Stimulated activated CD4-positive, alpha-beta T cell treated with anti-CD3 and anti-CD28 coated beads, Interleukin-12 subunit alpha, Interleukin-12 subunit beta, amount 100 ng/mL, for 24 hours (primary cell): ENCODE measurements around the gene IDH3A.

Experiments
- DNase-seq, 2 experiments: peaks; one replicate each; pipeline ENCODE4 v3.0.0-alpha.2; 2020; ENCODE audit warnings: low read depth in 2 of 2

Gene IDH3A

DNA sequence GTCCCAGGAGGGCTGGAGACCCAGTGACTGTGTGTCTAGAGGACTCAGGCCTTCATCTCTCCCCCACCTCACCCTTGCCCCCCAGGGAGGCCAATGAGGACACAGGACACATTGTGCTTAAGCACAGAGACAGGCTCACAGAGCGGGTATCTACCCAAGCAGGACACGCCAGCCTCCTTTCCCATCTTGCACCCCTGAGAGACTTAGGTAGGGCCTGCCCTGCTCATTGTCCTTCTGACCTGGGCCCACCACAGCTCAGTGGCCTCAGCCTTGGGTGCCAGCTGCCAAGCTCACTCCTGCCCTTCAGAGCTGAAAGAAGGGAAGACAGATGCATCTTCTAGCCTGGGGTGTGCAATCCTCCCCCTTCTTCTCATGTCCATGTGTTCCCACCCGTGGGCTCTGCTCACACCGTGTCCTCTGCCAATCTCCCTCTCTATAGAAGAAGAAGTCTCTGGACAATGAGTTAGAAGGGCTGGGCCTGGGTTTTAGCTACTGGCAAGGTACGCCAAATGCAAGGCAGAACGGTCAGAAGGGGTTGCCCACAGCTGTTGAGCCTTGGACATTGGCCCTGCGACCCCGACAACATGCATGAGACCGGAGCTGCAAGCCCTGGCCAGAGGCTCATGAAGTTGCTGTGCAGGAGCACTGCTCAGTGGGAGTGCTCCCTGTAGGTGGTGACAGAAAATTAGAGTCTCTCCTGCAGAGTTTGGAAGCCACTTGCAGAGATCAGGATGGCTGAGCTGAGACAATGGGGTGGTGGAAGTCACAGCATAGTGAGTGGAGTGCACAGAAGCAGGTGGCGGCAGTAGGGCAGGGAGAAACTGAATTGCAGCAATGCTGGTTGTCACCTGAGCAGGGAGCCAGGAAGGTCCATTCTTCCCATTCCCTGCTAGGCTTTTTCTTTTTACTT, 52.4 kb downstream of the IDH3A start:
- DNase-seq = no peak

DNA sequence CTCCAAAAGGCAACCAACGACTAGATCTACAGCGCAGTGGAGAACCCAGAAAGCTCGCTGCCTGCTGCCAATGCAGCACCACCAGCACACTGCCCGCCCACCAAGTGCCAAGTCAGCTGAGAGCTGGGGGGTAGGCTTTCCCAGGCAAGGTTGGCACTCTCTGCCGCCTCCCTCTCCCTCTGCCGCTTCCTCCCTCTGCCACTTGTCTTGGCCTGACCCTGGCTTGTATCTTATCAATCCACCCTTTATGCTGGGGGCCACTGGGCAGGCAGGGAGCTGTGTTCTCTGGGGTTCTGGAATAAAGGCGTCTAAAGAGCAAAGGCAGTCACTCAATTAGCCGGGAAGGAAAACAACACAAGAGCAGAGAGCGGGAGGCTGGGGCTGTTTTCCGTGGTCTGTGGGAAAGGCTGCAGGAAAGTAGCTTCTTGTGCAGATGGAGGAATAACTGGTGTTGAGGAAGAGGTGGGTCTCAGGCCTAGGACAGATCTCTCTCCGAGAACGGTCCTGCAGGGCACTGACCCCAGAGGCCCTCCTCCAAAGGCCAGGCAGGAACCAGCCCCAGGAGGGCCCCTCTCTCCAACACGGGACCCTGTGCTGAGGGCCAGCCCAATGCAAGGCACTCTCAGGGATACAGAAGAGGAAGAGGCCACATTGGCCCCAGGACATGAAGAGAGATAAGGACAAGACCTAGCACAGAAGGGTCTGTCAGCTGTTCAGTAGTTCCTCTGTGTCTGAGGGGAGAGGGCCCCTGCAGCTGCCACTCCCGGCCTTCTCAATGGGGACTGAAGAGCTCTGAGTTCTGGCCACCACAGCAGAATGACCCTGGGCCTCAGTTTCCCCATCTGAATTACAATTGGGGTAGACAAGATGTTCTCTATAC, 54.4 kb downstream of the IDH3A start:
- no peak for DNase-seq

DNA sequence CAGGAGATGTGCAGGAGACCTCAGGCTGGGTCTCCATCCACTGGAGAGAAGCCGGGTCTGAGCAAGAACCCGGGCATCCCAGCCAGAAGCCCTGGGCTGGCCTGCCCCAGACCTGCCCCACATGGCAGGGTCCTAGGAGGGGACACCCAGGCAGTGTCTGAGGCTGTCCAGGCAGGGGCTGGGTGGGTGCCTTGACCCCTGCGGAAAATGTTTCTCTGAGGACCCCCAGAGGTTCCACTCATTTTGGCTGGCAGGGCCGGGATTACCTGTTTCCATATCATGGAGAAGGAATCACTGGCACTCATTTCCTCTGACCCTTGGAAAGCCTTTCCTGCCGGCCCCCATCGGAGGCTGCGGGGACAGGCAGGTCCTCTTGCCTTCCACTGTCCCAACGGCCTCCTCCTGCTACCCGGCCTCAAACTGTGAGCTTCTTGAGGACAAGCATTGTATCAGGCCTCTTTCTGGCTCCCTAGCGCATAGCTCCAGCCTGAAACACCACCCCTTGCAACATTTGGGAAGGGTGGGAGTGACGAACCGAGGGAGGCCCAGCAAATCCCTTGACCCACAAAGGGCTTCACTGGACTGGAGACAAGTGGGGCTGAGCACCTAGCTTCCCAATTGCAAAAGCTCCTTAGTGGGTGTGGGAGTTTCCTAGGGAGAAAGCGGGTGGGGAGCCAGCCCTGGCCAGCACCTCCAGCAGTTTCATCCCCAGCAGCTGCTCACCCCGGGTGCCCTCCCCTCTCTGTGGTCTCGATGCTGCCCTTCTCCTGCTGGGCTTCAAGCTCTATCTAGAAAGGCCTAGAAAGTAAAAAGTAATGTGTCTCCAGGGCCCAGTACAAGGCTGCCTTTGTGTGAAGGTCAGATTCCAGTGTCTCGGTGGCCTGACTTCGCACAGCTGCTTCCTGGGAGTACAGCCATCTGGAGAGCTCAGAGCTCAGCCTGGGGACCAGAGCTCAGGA, 55.5 kb downstream of the IDH3A start:
- DNase-seq = no peak

DNA sequence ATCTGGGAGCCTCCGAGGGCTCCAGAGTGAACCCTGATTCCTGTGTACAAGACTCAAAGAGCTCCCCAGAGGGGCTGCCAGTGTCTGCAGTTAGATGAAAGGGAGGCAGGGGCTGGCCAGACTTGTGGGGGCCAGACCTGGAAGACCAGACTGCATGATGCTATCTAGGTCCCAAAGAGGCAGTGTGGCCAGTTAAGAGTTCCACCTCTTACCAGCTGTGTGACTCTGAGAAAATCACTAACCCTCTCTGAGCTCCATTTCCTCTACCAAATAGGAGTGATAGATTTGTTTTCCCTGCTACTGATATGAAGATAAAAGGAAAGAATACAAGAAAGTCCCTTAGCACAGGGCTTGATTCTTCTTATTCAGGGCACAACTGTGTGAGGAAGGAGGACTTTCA, 56.2 kb downstream of the IDH3A start:
- DNase-seq = no peak

DNA sequence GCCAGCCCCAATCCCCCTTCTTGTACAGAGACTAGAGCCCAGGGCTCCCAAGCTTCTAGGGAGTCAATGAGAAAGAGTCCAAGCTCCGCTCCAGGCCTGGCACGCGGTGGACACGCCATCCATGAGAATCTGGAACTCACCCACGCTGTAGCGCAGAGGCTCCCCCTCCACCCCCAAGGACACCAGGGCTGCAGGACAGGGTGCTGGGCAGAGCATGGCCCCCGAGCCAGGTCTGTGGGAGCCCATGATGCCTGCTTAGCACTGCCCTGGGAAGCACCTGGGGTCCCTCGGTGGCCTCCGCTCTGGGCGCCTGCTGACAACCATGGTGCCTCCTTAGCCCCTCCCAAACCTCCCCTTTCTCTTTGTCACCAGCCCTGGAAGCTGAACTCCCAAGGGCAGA, 56.7 kb downstream of the IDH3A start:
- DNase-seq = no peak

DNA sequence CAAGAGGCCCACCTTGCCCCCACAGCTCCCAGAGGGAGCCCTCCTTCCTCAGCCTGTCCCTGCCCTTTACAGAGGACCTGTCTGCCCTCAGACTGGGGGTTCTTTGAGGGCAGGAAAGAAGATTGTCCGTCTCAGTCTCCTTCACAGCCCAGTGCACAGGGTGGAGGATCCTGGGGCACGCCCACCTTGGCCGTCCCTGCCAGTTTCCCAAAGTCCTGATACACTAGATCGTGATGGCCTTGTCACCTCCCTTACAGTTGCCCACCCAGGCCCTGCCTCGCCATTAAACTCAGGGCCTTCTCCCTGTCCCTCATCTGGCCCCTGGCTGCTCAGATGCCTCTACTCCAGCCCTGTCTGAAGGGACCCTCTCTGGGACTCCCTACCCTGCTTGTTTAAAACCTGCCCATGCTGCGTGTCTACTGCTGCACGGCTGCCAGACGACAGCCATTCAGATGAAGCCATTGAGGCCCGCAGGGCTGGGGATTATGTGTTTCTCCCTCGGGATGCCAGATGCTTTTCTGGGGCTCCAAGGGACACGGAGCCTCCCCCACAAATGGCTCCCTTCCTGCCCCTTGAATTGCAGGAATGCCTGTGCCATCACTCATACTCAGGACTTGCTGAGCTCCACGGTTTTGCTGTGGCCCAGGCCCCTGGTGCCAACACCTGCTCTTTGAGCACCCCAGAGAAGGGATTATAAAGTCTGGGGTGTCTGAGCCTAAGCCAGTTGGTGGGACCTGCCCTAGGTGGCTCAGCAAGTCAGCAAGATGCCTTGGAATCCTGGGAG, 57.4 kb downstream of the IDH3A start:
- no peak for DNase-seq

DNA sequence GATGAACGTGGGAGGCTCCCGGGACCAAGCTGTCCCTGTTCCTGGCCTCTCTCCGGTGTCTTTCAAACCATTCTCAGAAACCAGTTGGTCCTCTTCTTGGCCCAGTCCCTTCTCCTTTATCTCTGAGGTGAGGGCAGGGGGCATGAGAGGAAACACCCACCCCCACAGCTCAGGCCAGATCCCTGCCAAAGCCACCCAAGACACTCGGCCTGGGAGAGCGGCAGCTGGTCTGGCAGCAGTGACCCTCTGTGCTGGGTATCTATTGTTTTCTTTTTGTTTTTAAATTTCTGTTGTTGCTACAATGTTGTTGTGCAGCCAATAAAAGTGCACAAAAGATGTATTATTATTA, 57.9 kb downstream of the IDH3A start:
- DNase-seq = no peak

DNA sequence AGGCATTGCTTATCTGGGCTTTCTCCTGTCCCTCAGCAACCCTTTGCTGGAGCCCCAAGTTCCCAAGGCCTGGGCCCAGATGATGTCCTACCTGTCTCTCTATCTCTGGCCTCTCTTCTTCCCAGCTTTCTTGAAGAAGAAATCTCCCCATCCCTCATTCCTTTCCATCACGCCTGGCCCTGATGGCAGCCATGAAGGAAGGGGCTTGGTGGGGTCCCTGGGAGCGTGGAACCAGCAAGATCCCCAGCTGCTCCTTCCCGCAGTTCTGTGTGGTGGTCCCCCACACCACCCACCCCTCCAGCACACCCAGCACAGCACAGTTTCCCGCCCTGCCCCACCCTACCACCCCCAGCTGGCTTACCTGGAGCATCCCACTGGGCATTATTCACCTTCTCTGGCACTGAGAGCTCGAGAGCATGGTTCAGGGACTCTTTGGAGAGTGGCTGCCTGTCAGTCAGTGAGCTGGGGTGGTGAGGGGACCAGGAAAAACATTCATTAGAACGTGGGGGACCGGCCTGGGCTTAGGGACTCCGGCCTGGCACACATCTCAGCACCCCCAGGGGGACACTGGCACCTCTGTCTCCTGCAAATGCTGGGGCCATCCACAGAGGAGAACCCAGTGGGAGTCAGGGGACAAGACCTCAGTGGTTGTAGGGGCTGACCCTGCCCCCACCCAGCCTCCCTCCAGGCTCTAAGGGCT, 58.6 kb downstream of the IDH3A start:
- no peak for DNase-seq

DNA sequence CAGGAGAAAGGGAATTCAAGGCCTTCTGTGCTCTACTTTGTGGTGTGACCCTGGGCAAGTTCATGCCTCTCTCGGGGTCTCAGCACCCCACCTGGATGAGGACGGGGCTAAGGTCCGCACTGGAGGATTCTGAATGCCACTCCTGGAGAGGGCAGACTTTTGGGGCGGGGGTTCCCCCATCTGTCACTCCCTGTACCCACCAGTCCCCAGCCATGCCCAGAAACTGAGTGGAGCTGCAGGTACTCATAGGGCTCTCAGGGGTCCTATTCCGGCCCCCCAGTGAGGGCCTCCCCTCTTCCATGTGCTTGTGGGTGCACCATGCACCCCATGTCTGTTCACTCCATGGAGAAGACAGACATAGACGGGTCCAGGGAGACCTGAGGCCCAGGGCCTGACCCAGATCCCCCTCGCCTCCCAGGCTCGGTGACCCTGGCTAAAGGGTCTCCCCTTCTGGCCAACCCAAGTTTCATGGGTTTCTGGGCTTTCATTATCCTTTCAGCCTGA, 59.2 kb downstream of the IDH3A start:
- DNase-seq = no peak

DNA sequence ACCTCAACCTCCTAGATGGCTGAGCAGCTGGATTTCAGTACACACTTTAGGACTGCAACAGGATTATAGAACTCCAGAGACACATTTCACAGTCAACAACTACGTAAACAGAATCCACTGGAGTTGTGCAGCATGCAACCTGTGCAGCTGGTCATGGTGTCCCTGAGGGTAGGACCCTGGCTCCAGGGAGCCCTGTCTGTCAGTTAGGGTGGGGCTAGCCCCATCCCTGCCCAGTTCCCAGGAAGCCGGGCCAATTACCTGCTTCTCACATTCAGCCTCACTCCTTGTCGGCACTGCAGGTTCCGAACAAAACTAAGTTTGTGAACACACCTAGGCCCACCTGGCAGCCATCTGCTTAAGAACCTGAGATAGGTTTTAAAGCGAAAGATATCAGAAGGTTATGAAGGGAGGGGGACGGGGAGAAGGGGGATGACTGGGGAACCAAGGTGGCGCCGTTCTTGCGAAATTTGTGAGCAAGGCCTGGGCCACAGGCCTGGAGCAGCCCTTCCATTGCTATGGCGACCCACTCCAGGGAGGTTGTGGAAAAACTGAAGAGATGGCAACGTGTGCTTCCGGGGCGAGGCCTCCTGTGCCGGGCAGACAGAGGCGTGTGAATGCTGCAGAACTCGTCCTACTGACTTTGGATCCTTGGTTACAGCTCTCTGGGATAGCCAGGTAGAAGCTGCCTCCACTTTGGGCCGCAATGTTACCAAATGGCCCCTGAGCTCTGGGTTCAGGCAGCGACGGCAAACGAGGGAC, 59.9 kb downstream of the IDH3A start:
- no peak for DNase-seq

DNA sequence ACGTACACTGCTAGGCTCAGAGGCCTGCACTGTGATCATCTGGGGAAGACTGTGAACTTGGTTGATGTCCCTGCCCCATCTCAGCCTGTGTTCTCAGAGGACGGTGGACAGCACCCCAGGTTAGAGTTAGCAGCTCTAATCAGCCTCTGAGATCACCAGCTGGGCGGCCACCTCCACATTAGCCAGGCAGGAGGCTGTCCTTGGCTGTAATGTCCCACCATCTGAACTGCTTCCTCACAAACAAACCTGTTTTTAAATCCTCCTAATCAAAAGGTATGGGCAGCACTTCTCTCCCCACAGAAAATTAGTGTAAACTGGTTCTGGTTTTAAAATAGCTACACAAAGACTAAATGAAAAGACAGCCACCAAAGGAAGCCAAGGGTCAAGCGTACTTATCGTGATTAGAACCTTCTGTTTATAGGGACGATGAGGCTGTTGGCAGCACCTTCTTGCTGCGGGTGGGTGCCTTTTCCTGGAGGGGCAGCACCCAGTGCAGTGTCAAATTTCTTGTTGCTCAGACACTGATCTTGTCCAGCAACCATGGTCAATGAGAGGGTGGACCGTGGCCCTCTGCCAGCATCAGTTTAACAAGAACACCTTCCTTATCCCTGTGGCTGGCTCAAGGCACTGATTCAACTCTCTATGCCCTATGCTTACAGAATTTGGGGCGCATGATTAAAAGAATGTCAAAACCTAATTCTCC, 60.6 kb downstream of the IDH3A start:
- no peak for DNase-seq

DNA sequence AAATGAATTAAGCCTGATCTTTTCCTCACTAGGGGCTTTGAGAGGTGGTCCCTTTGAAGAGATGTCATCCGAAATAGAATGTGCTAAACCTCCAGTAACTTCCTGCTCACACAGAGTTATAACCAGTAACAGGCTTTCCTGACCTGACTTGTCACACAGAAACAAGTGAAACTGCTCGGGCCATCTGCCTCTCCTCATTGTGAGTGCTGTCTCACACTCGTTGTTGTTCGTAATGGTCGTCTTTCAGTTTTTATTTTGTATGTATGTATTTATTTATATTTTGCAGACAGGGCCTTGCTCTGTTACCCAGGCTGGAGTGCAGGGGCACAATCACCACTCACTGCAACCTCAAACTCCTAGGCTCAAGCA, 61.2 kb downstream of the IDH3A start:
- DNase-seq = no peak

DNA sequence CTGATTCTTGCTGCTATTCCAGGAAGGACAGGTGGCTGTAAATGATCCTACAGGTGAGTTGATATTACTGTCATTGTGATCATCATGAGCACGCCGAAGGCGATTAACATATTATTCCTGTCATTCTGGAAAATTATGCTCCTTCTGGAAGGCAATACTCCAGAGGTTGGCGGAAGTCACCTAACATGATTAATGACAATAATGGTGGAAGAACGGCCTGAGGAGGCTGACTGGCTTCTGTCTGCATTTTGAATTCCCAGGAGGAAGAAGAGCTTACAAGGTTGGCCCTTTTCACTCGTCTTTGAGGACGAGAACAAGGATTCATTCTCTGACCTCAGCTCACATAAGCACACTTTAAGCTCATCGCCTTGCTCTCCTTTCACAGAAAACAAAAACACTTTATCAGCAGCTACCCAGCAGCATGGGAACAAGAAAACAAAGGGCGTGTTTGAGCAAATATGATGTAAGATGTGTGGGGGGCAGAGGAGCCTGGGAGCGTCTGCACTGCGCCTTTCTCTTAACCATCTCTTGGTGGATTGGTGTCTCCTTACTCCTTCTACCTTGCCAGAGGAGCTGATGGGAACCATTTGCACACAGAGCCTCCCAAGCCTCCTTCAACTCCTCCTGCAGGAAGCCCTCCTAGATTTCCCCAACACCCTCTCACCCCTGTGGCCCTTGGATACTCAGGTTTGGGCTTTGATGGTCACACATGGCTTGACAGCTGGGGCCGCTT, 62.2 kb downstream of the IDH3A start:
- no peak for DNase-seq

DNA sequence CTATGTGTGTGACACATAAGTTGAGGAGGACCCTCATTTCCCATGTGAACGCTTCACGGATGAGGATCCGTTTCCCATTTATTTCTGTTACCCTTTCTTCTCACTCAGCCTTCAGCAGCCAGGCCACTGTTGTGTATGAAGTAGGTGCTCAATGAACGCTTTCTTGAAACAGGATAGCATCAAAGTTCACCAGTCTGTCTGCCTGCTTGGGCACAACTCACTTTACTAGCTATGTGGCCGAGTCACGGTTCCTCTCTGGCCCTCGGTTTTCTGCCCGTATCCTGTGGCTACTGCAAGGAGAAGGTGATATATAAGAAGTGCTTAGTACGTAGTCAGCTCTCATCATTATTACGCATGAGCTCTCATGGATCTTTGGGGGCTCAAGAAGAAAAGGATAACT, 62.8 kb downstream of the IDH3A start:
- DNase-seq = no peak

DNA sequence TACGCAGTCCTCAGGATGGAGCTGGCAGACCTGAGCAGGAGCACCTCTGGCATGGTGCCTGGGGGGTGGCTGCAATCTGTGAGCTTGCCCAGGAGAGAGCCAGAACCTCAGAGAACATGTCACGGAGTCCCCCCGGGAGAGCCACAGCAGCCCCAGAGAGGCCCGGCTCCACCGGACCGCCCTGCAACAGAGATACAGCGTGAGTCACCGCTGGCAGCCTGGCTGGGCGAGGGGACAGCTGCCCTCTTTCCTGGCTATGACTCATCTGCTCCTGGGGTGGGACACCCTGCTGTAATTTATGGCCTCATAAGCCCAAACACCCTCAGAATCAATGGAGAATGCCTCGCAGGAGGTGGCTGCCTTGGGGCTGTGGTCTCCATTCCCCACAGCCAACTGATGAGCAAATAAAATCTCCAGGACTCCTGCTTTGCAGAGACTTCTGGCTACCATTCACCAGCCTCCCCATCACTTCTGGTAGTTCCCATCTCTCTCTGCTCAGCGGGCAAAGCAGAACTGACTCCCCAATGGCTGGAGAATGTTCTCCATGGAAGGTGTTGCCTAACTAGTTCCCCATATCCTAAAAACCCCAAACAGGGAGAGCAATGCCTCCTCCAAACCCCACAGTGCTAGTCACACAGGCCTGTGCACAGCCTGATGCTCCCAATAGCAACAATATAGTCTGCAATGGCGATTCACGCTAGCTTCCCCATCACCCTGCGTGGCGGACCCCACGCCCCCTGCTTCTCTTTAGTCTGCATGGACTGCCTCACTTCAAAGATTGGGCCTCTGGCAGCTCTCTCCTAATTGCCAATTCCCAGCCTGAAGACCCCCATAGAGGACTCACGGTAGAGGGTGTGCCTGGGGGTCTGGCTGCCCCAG, 63.6 kb downstream of the IDH3A start:
- DNase-seq = no peak

DNA sequence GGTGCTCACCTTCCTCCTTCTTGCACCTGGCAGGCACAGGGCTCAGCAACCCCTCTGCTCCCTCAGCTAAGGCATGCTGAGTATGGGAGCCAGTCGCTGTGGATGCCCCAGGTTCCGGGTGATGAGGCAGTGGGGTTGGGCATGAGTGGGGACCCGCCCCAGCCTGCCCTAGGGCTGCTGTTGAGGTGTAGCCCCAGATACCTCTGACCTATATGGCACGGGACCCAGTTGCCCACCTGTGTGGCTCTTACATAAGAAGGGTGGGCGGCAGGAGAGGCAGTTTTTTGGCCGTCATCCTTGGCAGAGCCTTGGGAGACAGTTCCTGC, 64.2 kb downstream of the IDH3A start:
- DNase-seq = no peak

DNA sequence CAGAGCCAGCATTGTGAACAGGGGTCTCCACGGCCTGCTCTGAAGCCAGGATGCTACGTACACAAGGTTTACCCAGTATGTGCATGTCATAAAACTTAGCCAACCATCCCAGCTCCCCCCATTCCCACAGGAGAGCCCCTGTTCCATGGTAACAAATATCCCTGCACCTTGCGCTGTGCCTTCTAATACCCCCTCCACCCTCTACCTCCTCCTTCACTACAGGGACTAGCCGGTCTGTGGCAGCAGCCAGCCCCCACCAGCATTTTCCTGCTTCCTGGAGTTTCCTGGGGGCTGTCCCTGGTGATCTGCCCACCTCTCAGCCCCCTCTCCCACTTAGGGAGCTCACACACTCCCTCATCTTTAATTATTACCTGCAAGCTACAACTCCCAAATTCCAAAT, 64.8 kb downstream of the IDH3A start:
- no peak for DNase-seq
